DMS153 treated with DMSO at 0.1 percent for 48 hours (cell line): ENCODE measurements around the gene TELO2.

ENCODE experiments used
- DNase-seq: peaks from one replicate; lab custom pipeline; 2025; ENCODE audit not compliant: unreplicated experiment; lab: John Stamatoyannopoulos, UW

Gene TELO2

GRCh38 chr16:1492923-1493745 lies at the start of gene TELO2:
Gene TELO2 (plus strand): TSS chr16:1493360. CDS start chr16:1494282, 922 bp downstream.
- DNase-seq, result peak; percentile 55

GRCh38 chr16:1443403-1443973 lies 49.7 kb upstream of the TELO2 start:
- DNase-seq, result no peak

GRCh38 chr16:1443980-1444729 lies 49.0 kb upstream of the TELO2 start, which contains the start of gene CCDC154:
Gene CCDC154 (minus strand): TSS chr16:1444556. CDS start chr16:1444322, 234 bp downstream.
- DNase-seq, result no peak

- DNase-seq, result no peak
These were observed 48.2 kb upstream of the TELO2 start for GRCh38 chr16:1444730-1445517.

- no peak for DNase-seq
These were observed 47.5 kb upstream of the TELO2 start for GRCh38 chr16:1445518-1446203.

GRCh38 chr16:1446296-1447080 lies 46.7 kb upstream of the TELO2 start:
- DNase-seq, result no peak

- no peak for DNase-seq
These were observed 45.2 kb upstream of the TELO2 start for GRCh38 chr16:1447965-1448364.

GRCh38 chr16:1448536-1449116 lies 44.5 kb upstream of the TELO2 start:
- DNase-seq, result no peak

GRCh38 chr16:1449201-1449788 lies 43.9 kb upstream of the TELO2 start:
- no peak for DNase-seq

- DNase-seq, result no peak
These were observed 42.9 kb upstream of the TELO2 start for GRCh38 chr16:1450218-1450617.

- DNase-seq, result no peak
These were observed 42.3 kb upstream of the TELO2 start for GRCh38 chr16:1450841-1451240.

GRCh38 chr16:1451702-1452392 lies 41.3 kb upstream of the TELO2 start:
- DNase-seq, result no peak

GRCh38 chr16:1452530-1452929 lies 40.6 kb upstream of the TELO2 start:
- DNase-seq, result no peak

GRCh38 chr16:1453316-1453715 lies 39.8 kb upstream of the TELO2 start:
- DNase-seq, result no peak

- DNase-seq, result no peak
These were observed 38.6 kb upstream of the TELO2 start for GRCh38 chr16:1454561-1454960.

- DNase-seq, result no peak
These were observed 37.7 kb upstream of the TELO2 start for GRCh38 chr16:1455190-1456171.

- no peak for DNase-seq
These were observed 36.2 kb upstream of the TELO2 start for GRCh38 chr16:1456951-1457350.
